Fibroblast of pulmonary artery (primary cell): ENCODE results near the gene ADAMTS10.

Experiments
- DNase-seq: peaks from one replicate; pipeline ENCODE4 v3.0.0-alpha.2; 2010; ENCODE audit warnings: low read depth
- H3K4me3 ChIP-seq: replicated peaks from 2 replicates; pipeline ENCODE4 v1.5.1; 2011; ENCODE audit warnings: low read depth, mild to moderate bottlenecking, control low read depth, low read length, moderate library complexity
- CTCF ChIP-seq: IDR thresholded peaks from 2 replicates; pipeline ENCODE4 v1.5.1; 2011; ENCODE audit warnings: mild to moderate bottlenecking, control low read depth, low read length, inconsistent platforms; ENCODE audit errors: missing control alignments

ADAMTS10 gene

GRCh38 chr19:8596168-8596567 lies 14.3 kb downstream of the ADAMTS10 start:
- TF ChIP-seq CTCF = no peak
- H3K4me3 ChIP-seq = no peak overlapping the region
- DNase-seq = no peak

GRCh38 chr19:8595651-8596050 lies 14.9 kb downstream of the ADAMTS10 start:
- H3K4me3 ChIP-seq = no peak overlapping the region
- no peak for DNase-seq
- TF ChIP-seq CTCF = no peak

GRCh38 chr19:8593931-8594330 lies 16.6 kb downstream of the ADAMTS10 start:
- peak; percentile 34 for TF ChIP-seq CTCF
- no peak overlapping the region for H3K4me3 ChIP-seq
- DNase-seq = peak; percentile 44

GRCh38 chr19:8592231-8593009 lies 18.1 kb downstream of the ADAMTS10 start:
- peak overlapping the region; percentile 46 for H3K4me3 ChIP-seq
- peak; percentile 98 for DNase-seq
- no peak for TF ChIP-seq CTCF

GRCh38 chr19:8589177-8589714 lies 21.3 kb downstream of the ADAMTS10 start:
- DNase-seq = no peak
- TF ChIP-seq CTCF = no peak
- no peak overlapping the region for H3K4me3 ChIP-seq

GRCh38 chr19:8585894-8586750 lies 24.4 kb downstream of the ADAMTS10 start:
- no peak overlapping the region for H3K4me3 ChIP-seq
- DNase-seq = peak; percentile 47
- TF ChIP-seq CTCF = peak; percentile 64
